ENCODE data around the gene F12. TPM values are rescaled to one million over a fixed set of nuclear protein-coding genes. Genes with fewer than 3 reads are reported as not detected.

F12 gene
- total RNA-seq, 1 donor from 2014 or later, result not detected

DNA sequence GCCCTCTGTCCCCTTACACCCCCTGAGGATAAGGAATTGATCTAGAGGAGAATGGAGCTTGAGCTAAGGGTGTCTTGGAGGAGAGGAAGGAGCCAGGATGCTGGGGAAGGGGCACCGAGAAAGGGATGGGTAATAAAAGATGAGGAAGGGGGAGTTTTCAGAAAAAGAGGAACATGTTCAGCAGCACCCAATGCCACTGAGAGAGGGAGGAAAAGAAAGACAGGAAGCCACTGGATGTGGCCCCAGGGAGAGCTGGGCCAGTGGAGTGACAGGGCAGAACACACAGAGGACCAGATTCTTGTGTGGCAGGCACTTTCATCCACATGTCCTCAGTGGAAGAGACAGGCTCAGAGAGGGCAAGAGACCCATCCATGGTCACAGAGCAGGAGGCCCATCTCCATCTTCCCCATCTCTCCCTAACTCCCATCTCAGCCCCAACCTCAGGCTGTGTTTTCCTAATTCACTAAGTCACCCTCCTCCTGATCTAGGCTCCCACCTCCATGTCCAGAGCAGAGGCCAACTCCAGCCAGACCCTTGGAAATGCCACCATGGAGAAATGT is 16.1 kb downstream of the F12 start:
- no peak overlapping the region for H3K27ac ChIP-seq
- H3K4me1 ChIP-seq, result no peaks in the 10 kb centered on the region
- H3K27me3 ChIP-seq, result no peaks in the 10 kb centered on the region
- no peak overlapping the region for H3K4me3 ChIP-seq
- no peaks in the 10 kb centered on the region for H3K9me3 ChIP-seq
- TF ChIP-seq, protein P1, sequence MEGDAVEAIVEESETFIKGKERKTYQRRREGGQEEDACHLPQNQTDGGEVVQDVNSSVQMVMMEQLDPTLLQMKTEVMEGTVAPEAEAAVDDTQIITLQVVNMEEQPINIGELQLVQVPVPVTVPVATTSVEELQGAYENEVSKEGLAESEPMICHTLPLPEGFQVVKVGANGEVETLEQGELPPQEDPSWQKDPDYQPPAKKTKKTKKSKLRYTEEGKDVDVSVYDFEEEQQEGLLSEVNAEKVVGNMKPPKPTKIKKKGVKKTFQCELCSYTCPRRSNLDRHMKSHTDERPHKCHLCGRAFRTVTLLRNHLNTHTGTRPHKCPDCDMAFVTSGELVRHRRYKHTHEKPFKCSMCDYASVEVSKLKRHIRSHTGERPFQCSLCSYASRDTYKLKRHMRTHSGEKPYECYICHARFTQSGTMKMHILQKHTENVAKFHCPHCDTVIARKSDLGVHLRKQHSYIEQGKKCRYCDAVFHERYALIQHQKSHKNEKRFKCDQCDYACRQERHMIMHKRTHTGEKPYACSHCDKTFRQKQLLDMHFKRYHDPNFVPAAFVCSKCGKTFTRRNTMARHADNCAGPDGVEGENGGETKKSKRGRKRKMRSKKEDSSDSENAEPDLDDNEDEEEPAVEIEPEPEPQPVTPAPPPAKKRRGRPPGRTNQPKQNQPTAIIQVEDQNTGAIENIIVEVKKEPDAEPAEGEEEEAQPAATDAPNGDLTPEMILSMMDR (IDR thresholded peaks at IDR 0.05), result no peak
- intact Hi-C loops (cut with DNase I), result no loop called here
- no peak for DNase-seq (ENCODE audit: low spot score in 2 of 2)
- H3K36me3 ChIP-seq, result no peaks in the 10 kb centered on the region

DNA sequence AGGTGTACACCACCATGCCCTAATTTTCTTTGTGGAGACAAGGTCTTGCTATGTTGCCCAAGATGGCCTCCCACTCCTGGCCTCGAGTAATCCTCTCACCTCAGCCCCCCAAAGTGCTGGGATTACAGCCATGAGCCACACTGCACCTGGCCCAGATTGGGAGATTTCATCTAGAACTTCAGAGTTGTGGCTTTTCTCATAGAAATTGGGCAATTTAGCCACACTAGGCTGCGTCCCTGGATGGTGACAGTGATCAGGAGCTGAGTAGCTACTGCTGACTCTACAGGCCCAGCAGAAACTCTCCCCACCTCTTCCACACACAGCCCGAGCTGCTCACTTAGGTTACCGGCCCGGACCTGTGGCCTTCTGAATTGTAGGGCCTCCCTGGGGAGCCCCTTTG is 16.6 kb downstream of the F12 start:
- TF ChIP-seq, protein P1 (IDR thresholded peaks at IDR 0.05), result no peak
- H3K27ac ChIP-seq, result no peak overlapping the region
- H3K4me1 ChIP-seq, result no peaks in the 10 kb centered on the region
- no peak overlapping the region for H3K4me3 ChIP-seq
- H3K36me3 ChIP-seq, result no peaks in the 10 kb centered on the region
- DNase-seq (ENCODE audit: low spot score in 2 of 2), result no peak
- no peaks in the 10 kb centered on the region for H3K9me3 ChIP-seq
- intact Hi-C loops (cut with DNase I), result no loop called here
- no peaks in the 10 kb centered on the region for H3K27me3 ChIP-seq

DNA sequence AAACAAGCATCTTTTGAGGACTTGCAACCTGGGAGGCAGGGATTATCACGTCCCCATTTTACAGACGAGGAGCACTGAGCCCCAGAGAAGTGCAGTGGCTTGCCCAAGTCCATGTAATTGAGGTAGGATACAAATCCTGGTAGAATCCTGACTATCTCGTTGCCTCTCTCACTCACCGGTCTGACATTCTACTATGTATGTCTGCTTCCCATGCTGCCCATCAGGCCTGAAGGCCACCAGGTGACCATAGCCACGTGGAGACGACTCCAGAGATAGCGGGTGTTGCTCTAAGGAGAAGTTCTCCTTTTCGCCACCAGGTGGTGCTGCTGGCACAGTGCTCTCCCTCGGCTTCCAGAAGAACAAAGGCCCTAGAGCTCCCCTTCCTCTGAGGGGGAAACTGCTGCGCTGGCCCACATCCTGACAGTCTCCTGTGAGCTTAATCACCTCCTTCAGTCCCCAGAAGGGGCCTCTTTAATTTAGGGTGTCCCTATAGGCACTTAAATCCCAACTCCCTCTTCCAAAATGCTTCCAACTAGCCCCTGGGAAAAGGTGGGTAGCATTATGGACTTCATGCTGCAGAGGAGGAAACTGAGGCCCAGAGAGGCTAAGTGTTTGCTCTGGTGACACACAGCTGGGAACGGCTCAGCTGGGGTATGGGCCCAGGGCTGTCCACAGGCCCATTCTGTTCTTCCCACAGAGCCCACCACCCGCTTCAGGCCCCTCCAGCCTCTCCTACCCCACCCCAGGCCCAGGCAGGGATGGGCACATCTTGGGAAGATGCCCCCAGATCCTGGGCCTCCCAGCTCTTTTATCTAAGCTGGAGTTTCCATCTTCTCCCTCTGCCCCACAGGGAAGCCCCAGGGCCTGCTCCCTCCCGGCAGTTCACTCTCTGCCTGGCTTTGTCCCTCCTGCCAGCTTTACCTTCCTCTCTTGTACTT is 18.7 kb downstream of the F12 start:
- Histone ChIP-seq H3K4me3 (no peak overlapping the region), H3K9me3 (no peaks in the 10 kb centered on the region), H3K36me3 (no peaks in the 10 kb centered on the region), H3K4me1 (no peaks in the 10 kb centered on the region), H3K27ac (no peak overlapping the region), H3K27me3 (no peaks in the 10 kb centered on the region)
- DNase-seq (ENCODE audit: low spot score in 2 of 2), result peak in 1 of 2 donors; percentile 89
- TF ChIP-seq, protein P1 (IDR thresholded peaks at IDR 0.05), result peak; percentile 94 to 95 (median 94)
- intact Hi-C loops (cut with DNase I), result loop anchor here (1.0 kb wide), 2 partner anchors 64 to 111 kb away; no protein-coding TSS in a partner anchor

DNA sequence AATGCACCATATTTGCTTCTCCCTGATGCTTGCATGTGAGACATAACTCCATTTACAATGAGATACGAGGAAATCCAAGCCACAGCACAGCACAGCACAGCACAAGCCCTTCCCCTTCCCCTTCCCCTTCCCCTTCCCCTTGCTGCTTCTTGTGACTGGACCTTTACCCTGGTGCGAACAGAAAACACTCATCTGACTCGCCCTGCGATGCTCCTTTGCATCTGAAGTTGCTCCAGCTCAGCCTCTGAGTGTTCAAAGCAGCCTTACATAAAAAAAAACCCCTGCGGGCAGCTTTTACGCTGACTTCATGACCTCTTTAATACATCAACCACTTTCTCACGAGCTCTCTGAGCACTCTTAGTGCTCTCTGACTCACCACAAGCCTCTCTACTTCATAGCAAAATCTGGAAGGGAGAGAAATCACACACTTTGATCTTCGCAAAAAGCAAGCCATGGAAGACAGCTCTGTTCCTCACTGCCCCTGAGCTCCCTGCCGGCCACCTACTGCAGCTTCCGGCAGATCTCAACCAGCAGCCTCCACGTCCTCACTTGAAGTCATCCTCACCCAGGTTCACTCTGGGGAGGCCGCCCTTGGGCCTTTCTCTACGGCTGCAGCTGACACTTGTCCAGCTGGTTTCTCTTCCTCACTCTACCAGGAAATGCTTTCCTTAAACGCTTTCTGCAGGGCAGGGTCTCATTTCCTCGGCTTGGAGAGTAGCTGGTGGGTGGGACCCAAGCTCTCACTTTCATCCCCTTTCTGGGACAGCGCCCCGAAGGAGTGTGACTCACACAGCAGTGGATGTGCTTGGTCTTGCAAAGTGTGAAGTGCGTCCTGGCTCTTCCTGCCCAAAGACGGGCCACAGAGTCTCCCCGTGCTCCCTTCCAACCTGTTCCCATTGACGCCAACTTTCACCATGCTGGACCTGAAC is 19.9 kb downstream of the F12 start:
- intact Hi-C loops (cut with DNase I), result loop anchor here (1.0 kb wide), 2 partner anchors 65 to 112 kb away; no protein-coding TSS in a partner anchor
- DNase-seq (ENCODE audit: low spot score in 2 of 2), result peak in 1 of 2 donors; percentile 73
- H3K9me3 ChIP-seq, result no peaks in the 10 kb centered on the region
- no peaks in the 10 kb centered on the region for H3K36me3 ChIP-seq
- H3K27ac ChIP-seq, result no peak overlapping the region
- no peak overlapping the region for H3K4me3 ChIP-seq
- no peaks in the 10 kb centered on the region for H3K4me1 ChIP-seq
- H3K27me3 ChIP-seq, result no peaks in the 10 kb centered on the region
- TF ChIP-seq, protein P1 (IDR thresholded peaks at IDR 0.05), result no peak

DNA sequence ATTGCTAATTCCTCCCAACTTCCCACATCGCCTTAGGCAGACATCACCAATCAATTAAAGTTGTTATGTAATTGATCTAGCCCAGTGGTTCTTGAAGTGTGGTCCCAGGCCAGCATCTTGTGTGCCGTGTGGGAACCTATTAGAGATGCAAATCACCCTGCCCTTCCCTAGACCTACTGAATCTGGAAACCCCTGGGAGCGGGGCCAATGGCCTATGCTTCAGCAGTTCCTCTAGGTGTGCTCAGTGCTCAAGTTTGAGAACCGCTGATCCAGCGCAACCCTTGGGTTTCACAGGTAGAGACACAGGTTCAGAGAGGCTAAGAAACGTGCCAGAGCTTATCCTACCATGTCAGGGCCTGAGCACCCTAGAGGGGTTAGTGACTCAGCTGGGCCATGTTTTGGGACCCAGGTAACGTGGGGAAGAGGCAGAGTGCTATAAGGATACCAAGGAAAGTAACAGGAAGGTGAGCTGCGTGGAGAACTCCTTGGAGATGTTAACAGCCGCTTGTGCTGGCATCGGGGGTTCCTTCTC is 20.8 kb downstream of the F12 start:
- Histone ChIP-seq H3K27me3 (no peaks in the 10 kb centered on the region), H3K4me1 (no peaks in the 10 kb centered on the region), H3K36me3 (no peaks in the 10 kb centered on the region), H3K9me3 (no peaks in the 10 kb centered on the region), H3K27ac (no peak overlapping the region), H3K4me3 (no peak overlapping the region)
- no peak for DNase-seq (ENCODE audit: low spot score in 2 of 2)
- TF ChIP-seq, protein P1 (IDR thresholded peaks at IDR 0.05), result no peak
- intact Hi-C loops (cut with DNase I), result no loop called here
